C4-2B (cell line): ENCODE results near the gene TOP1.

Experiments
- CTCF ChIP-seq: fragments of 450-650 bp; conservative IDR thresholded peaks from 2 replicates; pipeline ENCODE4 v1.5.1; 2017; ENCODE audit warnings: mild to moderate bottlenecking
- ZFX ChIP-seq: fragments of 450-650 bp; IDR thresholded peaks from 2 replicates; pipeline ENCODE4 v1.6.1; 2017

DNA sequence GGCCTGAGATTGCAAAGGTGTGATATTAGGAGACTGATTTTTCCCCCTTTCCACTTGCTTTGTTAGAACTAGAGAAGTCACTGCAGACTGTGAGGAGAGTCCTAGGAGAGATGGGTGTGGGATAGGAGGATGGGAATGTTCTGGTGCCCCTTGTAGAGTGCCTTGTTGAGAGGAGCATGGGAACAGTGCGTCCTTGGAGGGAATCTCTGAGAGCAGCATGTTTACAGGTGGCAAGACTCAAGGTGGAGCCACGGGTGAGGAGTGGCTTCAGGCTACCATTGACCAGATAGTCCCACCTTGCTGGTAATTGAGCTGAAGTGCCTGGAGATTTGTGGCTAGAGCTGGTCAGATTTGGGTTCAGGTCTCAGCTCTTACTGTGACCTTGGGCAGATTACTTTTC, 114.7 kb downstream of the TOP1 start:
- TF ChIP-seq CTCF (no peak), ZFX (no peak)
